ENCODE data around the gene SLC12A8.

GRCh38 chr3:125185805-125186204, 26.7 kb downstream of the SLC12A8 start:
- TF ChIP-seq CTCF (conservative IDR thresholded peaks at IDR 0.05), result no peak
- no peak for TF ChIP-seq EZH2 (IDR thresholded peaks at IDR 0.05; ENCODE audit: low read depth)

Measured in PC-9 (cell line).